ENCODE data around the gene PAPOLB. TPM values are rescaled to one million over a fixed set of nuclear protein-coding genes. Genes with fewer than 3 reads are reported as not detected.
A peak's percentile ranks its signal among the peaks of the same experiment; 100 is the strongest.

The PAPOLB gene
- total and polyA plus RNA-seq, 7 donors: 0.01 to 0.11 TPM; not detected in 5

- peak overlapping the region; percentile 23 for H3K27ac ChIP-seq
- 57 to 74% (median 73%) methylated on average over 27 of the region's 27 CpGs for WGBS, 3 donors
- H3K36me3 ChIP-seq (ENCODE audit: insufficient read depth in 1 of 2, low read depth in 1 of 2): no peaks in the 10 kb centered on the region
- no peaks in the 10 kb centered on the region for H3K9me3 ChIP-seq
- H3K27me3 ChIP-seq (ENCODE audit: insufficient read depth in 3 of 3, low read length in 2 of 3): peaks cover 0 to 33% (median 0%) of the 10 kb centered on the region in 3 donors
- TF ChIP-seq, protein P1, sequence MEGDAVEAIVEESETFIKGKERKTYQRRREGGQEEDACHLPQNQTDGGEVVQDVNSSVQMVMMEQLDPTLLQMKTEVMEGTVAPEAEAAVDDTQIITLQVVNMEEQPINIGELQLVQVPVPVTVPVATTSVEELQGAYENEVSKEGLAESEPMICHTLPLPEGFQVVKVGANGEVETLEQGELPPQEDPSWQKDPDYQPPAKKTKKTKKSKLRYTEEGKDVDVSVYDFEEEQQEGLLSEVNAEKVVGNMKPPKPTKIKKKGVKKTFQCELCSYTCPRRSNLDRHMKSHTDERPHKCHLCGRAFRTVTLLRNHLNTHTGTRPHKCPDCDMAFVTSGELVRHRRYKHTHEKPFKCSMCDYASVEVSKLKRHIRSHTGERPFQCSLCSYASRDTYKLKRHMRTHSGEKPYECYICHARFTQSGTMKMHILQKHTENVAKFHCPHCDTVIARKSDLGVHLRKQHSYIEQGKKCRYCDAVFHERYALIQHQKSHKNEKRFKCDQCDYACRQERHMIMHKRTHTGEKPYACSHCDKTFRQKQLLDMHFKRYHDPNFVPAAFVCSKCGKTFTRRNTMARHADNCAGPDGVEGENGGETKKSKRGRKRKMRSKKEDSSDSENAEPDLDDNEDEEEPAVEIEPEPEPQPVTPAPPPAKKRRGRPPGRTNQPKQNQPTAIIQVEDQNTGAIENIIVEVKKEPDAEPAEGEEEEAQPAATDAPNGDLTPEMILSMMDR (IDR thresholded peaks at IDR 0.05): no peak
- H3K4me3 ChIP-seq: peak overlapping the region; percentile 45
- peak in 3 of 4 donors; percentile 33 to 61 (median 56) for ATAC-seq
- peaks cover 8% of the 10 kb centered on the region for H3K4me1 ChIP-seq
- intact Hi-C loops (cut with DNase I): loop anchor here in 1 of 2 donors (5.0 kb wide), 1 partner anchor 87 kb away; no protein-coding TSS in a partner anchor
- DNase-seq: peak in 1 of 2 donors; percentile 36
Observed at GRCh38 chr7:4879396-4880081, 17.7 kb upstream of the PAPOLB start.

GRCh38 chr7:4878336-4879335, 16.8 kb upstream of the PAPOLB start:
- H3K27ac ChIP-seq: peak overlapping the region; percentile 23
- WGBS, 3 donors: 71 to 79% (median 76%) methylated on average over 45 of the region's 45 CpGs
- DNase-seq (no peak), ATAC-seq (no peak)
- TF ChIP-seq, protein P1 (IDR thresholded peaks at IDR 0.05): no peak
- H3K4me3 ChIP-seq: peak overlapping the region; percentile 45
- H3K36me3 ChIP-seq (ENCODE audit: insufficient read depth in 1 of 2, low read depth in 1 of 2): no peaks in the 10 kb centered on the region
- intact Hi-C loops (cut with DNase I): no loop called here
- H3K27me3 ChIP-seq (ENCODE audit: insufficient read depth in 3 of 3, low read length in 2 of 3): peaks cover 0 to 27% (median 0%) of the 10 kb centered on the region in 3 donors
- H3K4me1 ChIP-seq: peaks cover 8% of the 10 kb centered on the region
- no peaks in the 10 kb centered on the region for H3K9me3 ChIP-seq

DNA sequence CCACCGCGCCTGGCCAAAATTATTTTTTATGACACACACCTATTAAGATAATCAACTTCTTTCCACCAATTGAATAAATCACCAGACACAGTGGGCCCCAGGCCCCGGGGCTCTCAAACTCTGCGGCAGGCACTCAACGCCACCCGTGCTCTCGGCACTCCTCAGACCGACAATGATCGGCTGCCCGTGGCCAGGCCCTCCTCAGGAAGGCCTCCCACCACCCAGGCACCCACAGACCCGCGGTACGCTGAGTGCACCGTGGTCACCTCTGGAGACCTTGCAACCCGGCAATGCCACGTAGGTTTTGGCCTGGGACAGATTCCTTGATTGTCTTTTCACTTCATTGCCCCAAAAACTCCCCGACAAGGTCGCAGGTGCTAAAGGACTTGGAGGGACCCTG, 14.8 kb upstream of the PAPOLB start:
- intact Hi-C loops (cut with DNase I): no loop called here
- DNase-seq (no peak), ATAC-seq (no peak)
- Histone ChIP-seq H3K4me1 (no peaks in the 10 kb centered on the region), H3K4me3 (no peak overlapping the region), H3K27ac (no peak overlapping the region), H3K27me3 (ENCODE audit: insufficient read depth in 3 of 3, low read length in 2 of 3) (peaks cover 0 to 7% (median 3%) of the 10 kb centered on the region in 3 donors), H3K36me3 (ENCODE audit: insufficient read depth in 1 of 2, low read depth in 1 of 2) (no peaks in the 10 kb centered on the region), H3K9me3 (no peaks in the 10 kb centered on the region)
- WGBS, 3 donors: 96% methylated on average over 18 of the region's 18 CpGs
- TF ChIP-seq, protein P1 (IDR thresholded peaks at IDR 0.05): no peak

DNA sequence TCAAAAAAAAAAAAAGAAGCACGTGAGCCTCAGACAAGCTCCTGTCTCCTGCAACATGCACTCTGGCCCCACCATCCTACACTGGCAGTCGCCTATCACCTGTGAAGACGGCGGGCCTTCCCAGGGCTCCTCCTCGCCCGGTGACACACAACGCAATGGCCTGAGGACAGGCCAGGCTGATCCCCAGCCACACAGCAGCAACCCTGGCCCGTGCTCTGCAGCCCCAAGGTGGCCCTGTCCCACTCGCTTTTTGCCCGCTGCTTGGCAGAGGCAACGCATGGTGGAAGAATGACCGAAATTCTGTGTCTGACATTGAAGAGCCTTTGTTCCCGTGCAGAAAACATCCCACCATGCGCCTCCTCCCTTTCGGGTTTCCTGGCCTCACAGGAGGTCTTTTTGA, 13.6 kb upstream of the PAPOLB start:
- TF ChIP-seq, protein P1 (IDR thresholded peaks at IDR 0.05): no peak
- DNase-seq (no peak), ATAC-seq (no peak)
- intact Hi-C loops (cut with DNase I): no loop called here
- Histone ChIP-seq H3K9me3 (no peaks in the 10 kb centered on the region), H3K4me3 (no peak overlapping the region), H3K4me1 (no peaks in the 10 kb centered on the region), H3K27ac (no peak overlapping the region), H3K36me3 (ENCODE audit: insufficient read depth in 1 of 2, low read depth in 1 of 2) (no peaks in the 10 kb centered on the region), H3K27me3 (ENCODE audit: insufficient read depth in 3 of 3, low read length in 2 of 3) (peaks cover 0 to 7% (median 5%) of the 10 kb centered on the region in 3 donors)
- 91 to 96% (median 94%) methylated on average over 15 of the region's 15 CpGs for WGBS, 3 donors
